HS-27A (cell line): ENCODE results near the gene CORO2B.
"Not testable (repeated sequence)": the region's sequence is repeated elsewhere in the genome, so short reads cannot be mapped to it uniquely, and the experiment has no call there.

Experiments used
- DNase-seq: peaks from one replicate; pipeline ENCODE4 v3.0.0-alpha.2; 2012; ENCODE audit warnings: low read depth, missing footprints

CORO2B gene

DNA sequence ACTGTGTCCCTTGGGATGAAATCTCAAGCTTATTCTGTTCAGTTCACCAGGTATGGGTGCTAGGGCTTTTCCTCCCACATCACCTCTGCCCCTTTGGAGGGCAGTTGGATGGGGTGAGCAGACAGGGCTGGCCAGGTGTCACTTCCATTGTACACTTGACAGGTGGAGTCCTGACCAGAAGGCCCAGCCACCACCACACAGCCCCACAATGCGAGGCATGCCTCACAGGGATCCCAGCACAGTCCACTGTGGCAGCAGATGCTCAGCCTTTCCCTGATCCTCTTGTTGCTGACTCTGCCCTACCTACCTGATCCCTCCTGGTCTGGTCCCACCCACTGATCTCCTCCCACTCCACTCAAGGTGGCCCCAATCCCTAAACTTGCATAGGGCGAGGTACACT, 153.7 kb downstream of the CORO2B start:
- no peak for DNase-seq

DNA sequence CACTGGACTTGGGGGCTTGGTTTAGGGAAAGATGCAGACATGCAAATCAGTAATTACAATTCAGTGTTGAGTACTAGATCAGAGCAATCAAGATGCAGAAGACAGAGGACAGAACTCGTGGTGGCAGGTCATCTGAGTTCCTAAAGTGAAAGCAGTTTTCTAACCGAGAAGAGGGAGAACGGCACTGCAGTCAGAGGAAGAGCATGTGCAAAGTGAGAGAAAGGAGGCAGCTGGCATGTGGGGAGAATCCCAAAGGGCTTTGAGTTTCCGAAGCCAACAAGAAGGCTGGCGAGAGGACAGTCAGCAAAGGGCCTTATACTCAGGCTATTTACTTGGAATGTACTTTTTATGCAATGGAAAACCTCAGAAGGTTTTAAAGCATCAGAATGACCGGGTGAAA, 154.9 kb downstream of the CORO2B start:
- DNase-seq = no peak

DNA sequence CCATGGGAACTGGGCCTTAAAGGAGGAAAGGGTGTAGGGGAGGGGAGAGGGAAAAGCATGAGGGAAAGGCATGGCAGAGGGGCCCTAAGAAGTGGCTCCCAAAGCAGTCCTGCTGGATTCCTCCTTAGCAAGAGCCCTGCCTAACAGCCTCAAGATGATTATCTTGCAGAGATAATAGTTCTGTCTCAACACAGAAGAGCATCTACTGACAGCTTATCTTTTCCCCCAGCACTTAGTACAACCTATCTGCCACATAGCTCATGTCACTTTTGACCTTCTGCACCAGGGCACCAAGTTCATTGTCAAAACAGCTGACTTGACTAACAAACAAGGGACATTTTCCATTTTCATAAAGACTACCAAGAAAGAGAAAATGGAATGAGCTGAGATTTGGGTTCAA, 155.6 kb downstream of the CORO2B start:
- no peak for DNase-seq

DNA sequence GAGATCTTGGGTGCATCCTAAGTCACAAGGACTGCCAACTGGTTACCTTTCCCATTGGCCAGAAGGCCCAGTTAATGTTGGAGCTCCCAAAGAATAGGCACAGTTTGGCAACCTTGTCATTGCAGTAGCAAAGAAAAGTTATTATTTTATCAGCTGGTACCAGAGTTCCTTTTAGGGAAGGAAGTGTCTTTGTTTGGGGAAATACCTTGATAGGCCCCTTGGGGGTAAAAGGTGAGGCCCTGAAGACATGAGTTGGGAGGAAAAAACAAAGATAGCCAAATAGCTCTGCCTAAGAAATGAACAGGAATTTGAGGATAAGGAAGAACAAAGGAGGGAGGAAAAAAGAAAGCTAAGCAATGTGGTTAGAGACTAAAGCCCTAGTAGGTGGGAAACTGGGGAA, 156.1 kb downstream of the CORO2B start:
- no peak for DNase-seq

DNA sequence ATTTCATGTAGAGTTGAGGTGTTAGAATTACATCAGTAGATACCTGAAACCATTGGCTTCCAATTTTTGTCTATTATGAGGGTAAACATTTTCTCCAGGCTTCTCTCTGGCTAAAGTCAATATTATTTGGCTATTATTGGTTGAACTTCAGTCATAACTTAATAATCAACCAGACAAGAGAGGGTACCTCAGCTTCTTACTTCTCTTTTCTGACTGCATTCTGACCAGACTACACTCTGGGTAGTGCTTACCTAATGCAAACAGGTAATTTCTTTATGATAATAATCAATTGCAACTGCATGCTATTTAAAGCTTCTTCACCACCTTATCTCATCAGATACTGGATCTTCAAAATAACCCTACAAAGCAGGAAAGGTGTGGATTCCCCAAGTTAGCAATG, 156.8 kb downstream of the CORO2B start:
- no peak for DNase-seq

DNA sequence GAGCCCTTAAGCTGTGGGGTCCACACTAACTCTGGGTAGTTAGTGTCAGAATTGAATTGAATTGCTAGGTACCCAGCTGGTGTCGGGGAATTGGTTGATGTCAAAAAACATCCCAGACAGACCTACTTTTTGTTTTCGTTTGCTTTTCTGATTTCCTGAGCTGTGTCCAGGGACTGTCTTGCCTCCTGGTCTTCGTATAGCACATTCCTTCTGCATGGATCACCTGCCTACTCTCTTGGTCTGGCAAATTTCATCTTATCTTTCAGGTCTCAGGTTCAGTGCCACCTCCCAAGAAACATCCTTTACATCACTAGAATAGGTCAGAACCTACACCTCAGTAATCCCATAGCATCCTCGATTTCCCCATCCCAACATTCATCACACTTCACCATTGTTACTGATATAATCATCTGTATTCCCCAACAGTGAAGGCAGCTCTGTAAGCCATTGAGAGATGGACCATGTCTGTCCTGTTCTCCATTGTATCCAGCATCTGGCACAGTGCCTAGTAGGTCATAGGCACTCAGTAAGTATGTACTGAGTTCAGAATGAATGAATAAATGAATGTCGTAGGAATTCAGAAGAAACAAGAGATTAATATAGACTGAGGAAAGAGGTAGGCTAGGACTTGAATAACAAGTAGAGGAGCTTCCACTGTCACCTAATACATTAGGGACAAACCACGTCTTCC, 160.7 kb downstream of the CORO2B start:
- no peak for DNase-seq

DNA sequence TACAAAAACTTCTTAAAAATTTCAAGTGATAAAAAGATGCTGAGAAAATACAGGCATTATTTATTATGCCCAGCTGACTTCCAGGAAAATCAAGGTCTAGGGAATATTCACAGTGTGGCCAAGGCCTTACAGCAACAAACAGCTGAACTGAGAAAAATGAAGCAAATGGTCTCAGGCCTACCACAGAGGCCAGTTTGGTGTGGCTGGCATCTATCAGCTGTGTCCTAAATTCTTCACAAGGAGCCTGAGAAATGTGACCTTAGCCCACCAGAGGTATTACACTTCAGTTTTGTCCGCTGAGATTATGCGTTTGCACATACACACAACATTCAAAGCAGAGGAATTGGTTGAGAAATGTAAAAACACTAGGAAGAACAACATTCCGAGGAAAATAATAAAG, 164.5 kb downstream of the CORO2B start:
- DNase-seq = no peak

DNA sequence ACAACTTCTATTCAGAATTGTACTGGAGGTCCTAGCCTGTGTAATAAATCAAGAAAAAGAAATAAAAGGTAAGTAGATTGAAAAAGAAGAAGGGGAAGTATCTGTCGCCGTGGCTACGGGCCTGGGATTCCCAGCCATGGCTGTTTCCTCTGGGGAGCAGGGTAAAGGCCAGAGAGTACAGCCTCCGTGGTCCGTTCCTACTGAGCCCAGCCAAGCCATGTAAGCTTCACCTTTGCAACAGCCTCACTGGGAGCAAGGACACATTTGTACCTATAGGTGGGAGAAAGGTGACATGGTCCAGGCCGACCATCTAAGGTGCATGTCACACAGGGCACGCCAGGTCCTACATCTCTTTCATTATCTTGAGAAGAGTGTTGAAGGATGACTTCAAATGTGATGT, 170.6 kb downstream of the CORO2B start:
- DNase-seq = no peak

DNA sequence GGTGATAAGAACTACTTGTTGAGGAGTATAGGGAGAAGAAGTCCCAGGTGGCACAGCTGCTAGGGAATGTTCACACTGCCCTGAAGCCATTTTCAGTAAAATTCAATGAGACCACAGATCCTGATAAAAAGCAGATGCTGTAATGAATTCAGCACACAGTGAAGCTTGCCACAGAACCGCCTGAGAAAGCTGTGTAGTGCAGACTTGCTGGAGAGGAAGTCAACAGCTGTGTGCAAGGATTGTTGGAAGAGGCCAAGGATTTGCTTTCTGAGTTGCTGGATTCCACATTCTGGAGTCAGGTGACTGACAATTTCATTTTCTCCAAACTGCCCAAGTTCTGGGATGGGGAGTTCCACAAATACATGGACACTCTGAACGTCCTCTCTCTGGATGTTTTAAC, 171.0 kb downstream of the CORO2B start:
- no peak for DNase-seq

DNA sequence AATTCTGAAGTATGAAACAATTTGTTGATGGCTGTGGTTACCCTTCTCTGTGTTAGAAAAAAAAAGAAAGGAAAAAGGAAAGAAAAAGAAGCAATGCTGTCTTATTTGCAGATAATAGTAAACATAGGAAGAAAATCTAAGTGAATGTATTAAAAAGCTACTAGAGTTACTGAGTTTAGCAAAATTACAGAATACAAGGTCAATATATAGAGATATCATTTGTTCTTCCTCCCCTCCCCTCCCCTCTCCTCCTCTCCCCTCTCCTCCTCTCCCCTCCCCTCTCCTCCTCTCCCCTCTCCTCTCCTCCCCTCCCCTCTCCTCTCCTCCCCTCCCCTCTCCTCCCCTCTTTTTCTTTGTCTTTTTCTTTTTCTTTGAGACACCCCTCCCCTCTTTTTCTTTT, 172.8 kb downstream of the CORO2B start:
- no peak for DNase-seq

DNA sequence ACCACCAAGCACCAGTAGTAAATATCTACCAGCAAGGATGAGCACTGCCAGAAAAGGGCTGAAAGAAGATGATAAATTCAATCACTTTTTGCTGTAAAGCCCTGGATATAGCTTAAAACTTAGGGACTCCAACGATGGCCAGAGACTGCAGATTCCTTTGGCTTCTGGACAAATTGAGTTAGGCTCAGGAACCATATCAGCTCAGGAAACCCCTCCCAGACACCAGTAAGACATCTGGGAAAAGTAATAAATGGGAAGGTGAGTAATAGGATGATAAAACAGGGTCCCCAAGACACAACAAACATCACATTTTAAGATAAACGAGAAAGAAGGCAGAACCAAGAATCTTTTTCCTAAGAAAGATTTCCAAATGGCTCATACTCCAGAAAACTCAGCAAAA, 176.9 kb downstream of the CORO2B start:
- DNase-seq = no peak

DNA sequence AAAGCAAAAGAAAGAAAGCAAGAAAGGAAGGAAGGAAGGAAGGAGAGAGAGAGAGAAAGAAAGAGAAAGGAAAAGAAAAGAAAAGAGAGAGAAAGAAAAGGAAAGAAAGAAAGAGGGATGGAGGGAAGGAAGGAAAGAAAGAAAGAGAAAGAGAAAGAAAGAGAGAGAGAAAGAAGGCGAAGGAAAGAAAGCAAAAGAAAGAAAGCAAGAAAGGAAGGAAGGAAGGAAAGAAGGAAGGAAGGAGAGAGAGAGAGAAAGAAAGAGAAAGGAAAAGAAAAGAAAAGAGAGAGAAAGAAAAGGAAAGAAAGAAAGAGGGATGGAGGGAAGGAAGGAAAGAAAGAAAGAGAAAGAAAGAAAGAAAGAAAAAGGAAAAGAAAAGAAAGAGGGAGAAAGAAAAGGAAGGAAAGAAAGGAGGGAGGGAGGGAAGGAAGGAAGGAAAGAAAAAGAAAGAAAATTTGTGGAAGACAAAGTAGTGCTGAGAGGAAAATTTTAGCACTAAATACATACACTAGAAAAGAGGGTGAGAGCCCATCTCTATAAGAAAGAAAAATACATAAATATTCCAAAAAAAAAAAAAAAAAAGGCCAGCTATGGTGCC, 181.3 kb downstream of the CORO2B start:
- not testable (repeated sequence) for DNase-seq

DNA sequence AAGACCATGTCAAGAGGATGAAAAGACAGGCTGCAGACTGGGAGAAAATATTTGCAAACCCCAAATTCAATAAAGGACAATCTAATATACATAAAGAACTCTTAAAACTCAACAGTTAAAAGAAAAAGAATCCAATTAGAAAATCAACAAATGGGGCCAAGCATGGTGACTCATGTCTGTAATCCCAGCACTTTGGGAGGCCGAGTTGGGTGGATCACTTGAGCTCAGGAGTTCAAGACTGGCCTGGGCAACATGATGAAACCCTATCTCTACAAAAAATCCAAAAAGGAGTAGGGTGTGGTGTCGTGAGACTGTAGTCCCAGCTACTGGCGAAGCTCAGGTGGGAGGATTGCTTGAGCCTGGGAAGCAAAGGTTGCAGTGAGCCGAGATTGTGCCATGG, 184.3 kb downstream of the CORO2B start:
- DNase-seq = no peak

DNA sequence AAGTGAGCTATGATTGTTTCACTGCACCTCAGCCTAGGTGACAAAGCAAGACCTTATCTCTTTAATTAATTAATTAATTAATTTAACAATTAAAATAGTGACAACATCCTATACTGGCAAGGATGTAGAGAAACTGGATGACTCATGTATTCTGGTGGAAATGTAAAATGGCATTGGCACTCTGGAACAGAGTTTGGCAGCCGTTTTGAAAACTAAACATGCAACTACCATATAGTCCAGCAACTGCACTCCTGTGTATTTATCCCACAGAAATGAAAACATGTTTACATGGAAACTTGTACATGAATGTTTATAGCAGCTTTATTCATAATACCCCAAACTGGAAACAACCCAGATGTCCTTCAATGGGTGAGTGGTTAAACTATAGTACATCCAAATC, 185.3 kb downstream of the CORO2B start:
- DNase-seq = no peak

DNA sequence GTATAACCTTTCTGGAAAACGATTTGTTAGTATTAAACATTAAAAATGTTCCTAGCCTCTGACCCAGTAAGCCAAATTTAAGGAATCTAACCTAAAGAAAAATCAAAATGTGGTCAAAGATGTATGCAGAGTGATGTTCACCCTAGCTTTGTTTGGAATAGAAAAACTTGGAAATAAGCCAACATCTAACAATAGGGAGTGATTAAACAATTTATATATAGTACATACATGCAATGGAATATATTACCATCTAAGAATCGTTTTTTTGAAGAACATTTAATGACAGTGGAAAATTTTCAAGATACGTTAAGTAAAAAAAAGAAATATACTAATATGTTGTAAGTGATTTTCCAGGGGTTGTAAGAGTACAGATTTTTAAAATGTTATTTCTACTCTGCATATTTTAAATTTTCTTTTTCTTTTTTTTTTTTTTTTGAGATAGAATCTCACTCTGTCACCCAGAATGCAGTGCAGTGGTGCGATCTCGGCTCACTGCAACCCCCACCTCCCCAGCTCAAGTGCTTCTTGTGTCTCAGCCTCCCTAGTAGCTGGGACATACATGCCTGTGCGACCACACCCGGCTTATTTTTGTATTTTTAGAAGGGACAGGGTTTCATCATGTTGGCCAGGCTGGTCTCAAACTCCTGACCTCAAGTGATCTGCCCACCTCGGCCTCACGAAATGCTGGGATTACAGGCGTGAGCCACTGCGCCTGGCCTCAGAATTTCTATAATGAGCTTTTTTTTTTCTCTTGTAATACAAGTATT, 187.0 kb downstream of the CORO2B start:
- DNase-seq = no peak

DNA sequence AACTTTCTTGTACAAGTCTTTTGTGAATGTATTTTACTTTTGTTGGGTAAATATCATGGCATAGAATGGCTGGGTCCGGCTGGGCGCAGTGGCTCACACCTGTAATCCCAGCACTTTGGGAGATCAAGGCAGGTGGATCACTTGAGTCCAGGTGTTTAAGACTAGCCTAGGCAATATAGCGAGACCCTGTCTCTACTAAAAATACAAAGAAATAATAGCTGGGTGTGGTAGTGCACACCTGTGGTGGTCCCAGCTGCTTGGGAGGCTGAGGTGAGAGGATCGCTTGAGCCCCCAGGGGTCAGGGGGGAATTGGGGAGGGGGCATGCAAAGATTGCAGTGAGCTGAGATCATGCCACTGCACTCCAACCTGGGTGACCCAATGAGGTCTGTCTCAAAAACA, 189.0 kb downstream of the CORO2B start:
- no peak for DNase-seq

DNA sequence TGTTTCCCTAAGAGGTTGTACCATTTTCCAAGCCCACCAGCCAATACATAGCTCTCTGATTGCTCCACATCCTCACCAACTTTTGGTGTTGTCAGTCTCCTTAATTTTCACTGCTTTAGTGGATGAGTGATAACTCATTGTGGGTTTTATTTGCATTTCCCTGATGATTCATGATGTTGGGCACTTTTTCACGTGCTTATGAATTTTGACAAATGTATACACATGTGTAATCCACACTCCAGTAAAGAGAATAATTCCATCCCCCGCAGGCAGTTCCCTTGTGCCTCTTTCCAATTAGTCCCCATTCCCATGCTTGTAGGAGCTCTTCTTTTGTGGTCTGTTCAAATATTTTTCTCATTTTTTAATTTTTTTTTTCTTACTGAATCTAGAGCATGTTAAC, 189.5 kb downstream of the CORO2B start:
- DNase-seq = peak; percentile 65

DNA sequence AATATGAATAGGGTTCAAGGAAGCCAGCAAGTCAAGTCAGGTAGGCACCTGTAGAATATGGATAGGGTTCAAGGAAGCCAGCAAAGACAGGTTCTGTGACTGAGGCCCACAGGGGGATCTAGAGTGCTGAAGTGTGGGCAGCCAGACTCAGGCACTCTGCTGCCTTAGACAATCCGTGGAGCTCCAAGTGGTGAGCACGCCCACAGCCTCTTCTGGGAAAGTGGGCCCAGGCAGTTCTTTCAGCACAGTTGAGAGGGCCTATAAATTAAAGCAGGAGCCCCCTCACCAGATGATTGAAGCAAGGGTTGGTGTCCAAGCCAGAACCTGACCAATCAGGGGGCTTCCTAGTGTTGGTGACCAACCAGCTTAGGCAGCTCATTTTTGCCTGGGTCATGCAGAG, 190.9 kb downstream of the CORO2B start:
- no peak for DNase-seq

DNA sequence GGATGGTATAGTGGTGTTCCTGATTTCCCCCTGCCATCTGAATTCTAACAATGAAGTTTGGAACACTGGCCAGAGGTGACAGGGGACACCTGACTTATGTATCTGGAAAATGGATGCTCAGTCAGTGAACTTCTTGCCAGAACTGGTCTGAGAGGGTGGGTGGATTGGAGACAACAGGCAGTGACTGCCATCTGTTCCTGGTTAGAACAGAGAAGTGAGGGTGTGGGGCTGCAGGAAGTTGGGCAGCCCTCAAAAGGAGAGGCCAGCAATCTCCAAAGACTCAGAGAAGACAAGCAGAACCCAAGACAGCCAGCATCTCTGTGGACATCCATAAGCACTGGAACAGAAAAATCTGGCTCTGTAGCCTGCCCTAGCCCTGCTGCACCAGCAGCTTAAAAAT, 191.4 kb downstream of the CORO2B start:
- DNase-seq = no peak

DNA sequence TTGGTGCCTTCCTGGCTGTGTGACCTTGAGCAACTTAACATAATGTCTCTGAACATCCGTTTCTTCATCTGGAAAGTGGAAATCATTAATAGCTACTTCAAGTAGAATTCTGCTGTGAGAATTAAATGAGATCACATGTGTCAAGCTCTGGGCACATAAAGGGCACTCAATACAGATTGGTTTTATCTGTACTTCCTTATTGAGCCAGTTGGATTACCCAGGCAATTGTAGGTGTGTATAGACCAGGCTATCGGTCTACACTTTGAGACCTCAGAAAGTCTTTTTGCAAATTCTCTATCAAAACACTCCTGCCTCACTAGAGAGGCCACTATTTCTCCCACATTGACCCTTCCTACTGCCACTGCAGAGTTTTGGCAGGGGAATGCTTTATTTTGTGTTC, 194.2 kb downstream of the CORO2B start:
- DNase-seq = no peak

DNA sequence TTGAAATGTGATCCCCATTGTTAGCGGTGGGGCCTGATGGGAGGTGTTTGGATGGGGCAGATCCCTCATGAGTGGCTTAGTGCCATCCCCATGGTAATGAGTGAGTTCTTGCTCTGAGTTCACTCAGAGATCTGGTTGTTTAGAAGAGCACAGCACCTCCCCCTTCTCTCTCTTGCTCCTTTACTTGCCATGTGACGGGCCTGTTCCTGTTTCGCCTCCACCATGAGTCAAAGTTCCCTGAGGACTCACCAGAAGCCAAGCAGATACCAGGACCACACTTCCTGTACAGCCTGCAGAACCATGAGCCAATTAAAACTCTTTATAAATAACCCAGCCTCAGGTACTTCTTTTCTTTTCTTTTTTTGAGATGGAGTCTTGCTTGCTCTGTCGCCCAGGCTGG, 195.3 kb downstream of the CORO2B start:
- no peak for DNase-seq

DNA sequence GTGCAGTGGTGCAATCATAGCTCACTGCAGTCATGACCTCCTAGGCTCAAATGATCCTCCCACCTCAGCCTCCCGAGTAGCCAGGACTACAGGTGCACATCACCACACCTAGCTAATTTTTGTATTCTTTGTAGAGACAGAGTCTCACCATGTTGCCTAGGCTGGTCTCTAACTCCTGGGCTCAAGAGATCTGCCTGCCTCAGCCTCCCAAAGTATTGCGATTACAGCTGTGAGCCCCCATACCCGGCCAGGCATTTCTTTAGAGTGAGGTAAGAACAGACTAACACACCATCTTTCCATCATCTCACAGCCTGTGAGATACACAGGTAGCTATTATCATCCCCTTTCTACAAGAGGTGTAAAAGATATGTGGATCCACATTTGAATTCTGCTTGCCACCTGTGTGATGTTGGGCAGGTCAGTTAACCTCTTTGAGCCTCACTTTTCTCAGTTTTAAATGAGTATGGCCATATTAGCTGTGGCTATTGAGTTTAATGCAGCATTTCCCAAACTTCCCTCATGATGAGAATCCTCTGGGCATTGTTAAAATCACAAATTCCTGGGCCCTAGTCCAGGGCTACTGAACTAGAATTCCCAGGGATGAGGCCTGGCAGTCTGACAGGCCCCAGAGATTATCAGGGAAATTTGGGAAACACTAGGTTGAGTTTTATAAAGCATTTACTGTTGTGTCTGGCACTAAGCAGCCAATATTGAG, 195.9 kb downstream of the CORO2B start:
- no peak for DNase-seq

DNA sequence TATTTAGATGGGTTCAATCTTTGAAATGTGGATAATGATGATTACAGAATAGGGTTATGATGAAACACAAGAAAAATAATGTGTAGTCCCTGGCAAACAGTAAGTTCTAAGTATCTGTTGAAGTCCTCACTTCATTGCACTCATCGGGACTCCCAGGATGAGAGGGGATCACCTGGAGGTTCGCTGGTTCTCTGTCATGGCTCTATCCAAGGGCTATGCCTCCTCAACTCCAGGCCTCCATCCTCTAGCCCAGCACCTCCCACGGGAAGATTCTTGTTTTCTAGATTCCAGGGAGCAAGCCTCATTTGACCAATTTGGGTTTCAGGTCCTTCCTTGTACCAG, 196.4 kb downstream of the CORO2B start:
- DNase-seq = no peak
